ENCODE data around the gene DDX60. TPM values are rescaled to one million over a fixed set of nuclear protein-coding genes. Genes with fewer than 3 reads are reported as not detected.

Gene DDX60
- polyA plus RNA-seq, 1 of the 3 experiments (the other 2 are of a cell fraction), result 2.7 TPM

DNA sequence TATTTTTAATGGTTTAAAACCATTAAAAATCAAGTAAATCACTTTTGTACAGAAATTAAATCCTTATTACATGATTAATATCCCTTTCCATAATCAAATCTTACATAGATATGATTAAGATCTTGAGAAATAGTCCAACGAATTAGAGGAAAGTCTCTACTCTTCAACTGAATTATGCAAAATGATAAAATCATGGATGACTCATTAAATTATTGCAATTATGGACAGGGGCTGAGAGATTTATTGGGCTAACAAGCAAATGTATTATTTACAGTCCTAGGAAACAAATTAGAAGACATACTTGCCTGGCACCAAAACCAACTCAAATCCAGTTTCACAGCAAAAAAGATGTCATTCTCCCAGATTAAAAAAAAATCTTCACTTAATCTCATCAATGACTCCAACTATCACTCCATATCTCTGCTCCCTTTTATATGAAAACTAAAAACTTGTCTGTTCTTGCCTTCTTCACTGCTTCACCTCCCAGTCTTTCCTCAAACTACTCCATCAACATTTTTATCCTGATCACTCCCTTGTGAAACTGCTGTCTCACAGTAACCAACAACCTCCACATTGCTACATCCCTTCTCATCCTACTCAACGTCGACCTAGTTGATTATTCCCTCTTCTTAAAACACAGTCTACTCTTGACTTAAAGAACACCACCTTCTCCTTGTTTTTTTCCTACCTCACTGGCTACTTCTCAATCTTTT lies 18.4 kb upstream of the DDX60 start:
- no peak overlapping the region for H2AFZ ChIP-seq (ENCODE audit: low read depth)
- TF ChIP-seq GATA2 (CRISPR knock-in tag; IDR thresholded peaks at IDR 0.05) (no peak), TAF1 (IDR thresholded peaks at IDR 0.05; ENCODE audit: borderline replicate concordance, low read depth, low read length) (no peak), ELF1 (IDR thresholded peaks at IDR 0.05) (no peak), GABPA (IDR thresholded peaks at IDR 0.05; ENCODE audit: low read depth) (no peak), JUND (IDR thresholded peaks at IDR 0.05) (peak; percentile 66), USF1 (IDR thresholded peaks at IDR 0.05; ENCODE audit: borderline replicate concordance, low read depth) (no peak), NFIC (IDR thresholded peaks at IDR 0.05; ENCODE audit: borderline replicate concordance) (no peak), TEAD4 (IDR thresholded peaks at IDR 0.05; ENCODE audit: borderline replicate concordance, insufficient read depth) (peak; percentile 50; the same call in 1 of the 2 replicates), RFX5 (IDR thresholded peaks at IDR 0.05; ENCODE audit: low read length) (no peak), YY1 (IDR thresholded peaks at IDR 0.05; ENCODE audit: low read depth) (no peak), MEF2A (IDR thresholded peaks at IDR 0.05; ENCODE audit: borderline replicate concordance, low read depth) (no peak), TCF12 (IDR thresholded peaks at IDR 0.05) (peak; percentile 35), FOSL2 (IDR thresholded peaks at IDR 0.05; ENCODE audit: borderline replicate concordance, low read depth) (peak; percentile 21; the same call in 1 of the 2 replicates), RCOR1 (IDR thresholded peaks at IDR 0.05; ENCODE audit: low read length) (no peak), USF2 (IDR thresholded peaks at IDR 0.05; ENCODE audit: borderline replicate concordance, low read depth, low read length) (no peak), MXI1 (IDR thresholded peaks at IDR 0.05; ENCODE audit: low read depth, low read length) (no peak), EP300 (IDR thresholded peaks at IDR 0.05; ENCODE audit: borderline replicate concordance in 1 of 2, low read depth in 1 of 2, low read length in 1 of 2) (peak in 1 of 2 experiments; percentile 35; a peak in 2 of 4 replicates), NRF1 (IDR thresholded peaks at IDR 0.05; ENCODE audit: low read depth, low read length) (no peak), FOXM1 (IDR thresholded peaks at IDR 0.05; ENCODE audit: low read depth) (0 out of 2 replicates have a peak, but pooled peaks have one; percentile 29), SIN3A (IDR thresholded peaks at IDR 0.05; ENCODE audit: borderline replicate concordance, low read depth, low read length) (no peak), RXRA (IDR thresholded peaks at IDR 0.05; ENCODE audit: borderline replicate concordance, low read depth) (no peak), PBX3 (IDR thresholded peaks at IDR 0.05) (peak; percentile 71), SMC3 (IDR thresholded peaks at IDR 0.05; ENCODE audit: low read depth, low read length) (no peak)
- TF ChIP-seq, protein P1, sequence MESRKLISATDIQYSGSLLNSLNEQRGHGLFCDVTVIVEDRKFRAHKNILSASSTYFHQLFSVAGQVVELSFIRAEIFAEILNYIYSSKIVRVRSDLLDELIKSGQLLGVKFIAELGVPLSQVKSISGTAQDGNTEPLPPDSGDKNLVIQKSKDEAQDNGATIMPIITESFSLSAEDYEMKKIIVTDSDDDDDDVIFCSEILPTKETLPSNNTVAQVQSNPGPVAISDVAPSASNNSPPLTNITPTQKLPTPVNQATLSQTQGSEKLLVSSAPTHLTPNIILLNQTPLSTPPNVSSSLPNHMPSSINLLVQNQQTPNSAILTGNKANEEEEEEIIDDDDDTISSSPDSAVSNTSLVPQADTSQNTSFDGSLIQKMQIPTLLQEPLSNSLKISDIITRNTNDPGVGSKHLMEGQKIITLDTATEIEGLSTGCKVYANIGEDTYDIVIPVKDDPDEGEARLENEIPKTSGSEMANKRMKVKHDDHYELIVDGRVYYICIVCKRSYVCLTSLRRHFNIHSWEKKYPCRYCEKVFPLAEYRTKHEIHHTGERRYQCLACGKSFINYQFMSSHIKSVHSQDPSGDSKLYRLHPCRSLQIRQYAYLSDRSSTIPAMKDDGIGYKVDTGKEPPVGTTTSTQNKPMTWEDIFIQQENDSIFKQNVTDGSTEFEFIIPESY (IDR thresholded peaks at IDR 0.05; ENCODE audit: borderline replicate concordance, low read depth), result no peak
- TF ChIP-seq, protein P2, sequence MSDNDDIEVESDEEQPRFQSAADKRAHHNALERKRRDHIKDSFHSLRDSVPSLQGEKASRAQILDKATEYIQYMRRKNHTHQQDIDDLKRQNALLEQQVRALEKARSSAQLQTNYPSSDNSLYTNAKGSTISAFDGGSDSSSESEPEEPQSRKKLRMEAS (IDR thresholded peaks at IDR 0.05; ENCODE audit: low read depth), result no peak
- TF ChIP-seq, protein P3, sequence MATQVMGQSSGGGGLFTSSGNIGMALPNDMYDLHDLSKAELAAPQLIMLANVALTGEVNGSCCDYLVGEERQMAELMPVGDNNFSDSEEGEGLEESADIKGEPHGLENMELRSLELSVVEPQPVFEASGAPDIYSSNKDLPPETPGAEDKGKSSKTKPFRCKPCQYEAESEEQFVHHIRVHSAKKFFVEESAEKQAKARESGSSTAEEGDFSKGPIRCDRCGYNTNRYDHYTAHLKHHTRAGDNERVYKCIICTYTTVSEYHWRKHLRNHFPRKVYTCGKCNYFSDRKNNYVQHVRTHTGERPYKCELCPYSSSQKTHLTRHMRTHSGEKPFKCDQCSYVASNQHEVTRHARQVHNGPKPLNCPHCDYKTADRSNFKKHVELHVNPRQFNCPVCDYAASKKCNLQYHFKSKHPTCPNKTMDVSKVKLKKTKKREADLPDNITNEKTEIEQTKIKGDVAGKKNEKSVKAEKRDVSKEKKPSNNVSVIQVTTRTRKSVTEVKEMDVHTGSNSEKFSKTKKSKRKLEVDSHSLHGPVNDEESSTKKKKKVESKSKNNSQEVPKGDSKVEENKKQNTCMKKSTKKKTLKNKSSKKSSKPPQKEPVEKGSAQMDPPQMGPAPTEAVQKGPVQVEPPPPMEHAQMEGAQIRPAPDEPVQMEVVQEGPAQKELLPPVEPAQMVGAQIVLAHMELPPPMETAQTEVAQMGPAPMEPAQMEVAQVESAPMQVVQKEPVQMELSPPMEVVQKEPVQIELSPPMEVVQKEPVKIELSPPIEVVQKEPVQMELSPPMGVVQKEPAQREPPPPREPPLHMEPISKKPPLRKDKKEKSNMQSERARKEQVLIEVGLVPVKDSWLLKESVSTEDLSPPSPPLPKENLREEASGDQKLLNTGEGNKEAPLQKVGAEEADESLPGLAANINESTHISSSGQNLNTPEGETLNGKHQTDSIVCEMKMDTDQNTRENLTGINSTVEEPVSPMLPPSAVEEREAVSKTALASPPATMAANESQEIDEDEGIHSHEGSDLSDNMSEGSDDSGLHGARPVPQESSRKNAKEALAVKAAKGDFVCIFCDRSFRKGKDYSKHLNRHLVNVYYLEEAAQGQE (IDR thresholded peaks at IDR 0.05; ENCODE audit: low read depth, low read length), result no peak

More for the DNA sequence above, 18.4 kb upstream of the DDX60 start:
- 0 out of 4 replicates have a peak, but pooled peaks cover 0 to 4% of the 10 kb centered on the region in 2 experiments for H3K4me1 ChIP-seq (ENCODE audit: control insufficient read depth in 1 of 2, insufficient read depth in 2 of 2, low read depth in 1 of 2, low read length in 1 of 2)
- no peak overlapping the region for H3K9ac ChIP-seq
- no peaks in the 10 kb centered on the region for H3K9me2 ChIP-seq
- no peaks in the 10 kb centered on the region for H4K20me1 ChIP-seq (ENCODE audit: insufficient read depth)
- no peak overlapping the region for H3K4me2 ChIP-seq
- H3K79me2 ChIP-seq (ENCODE audit: insufficient read depth), result no peaks in the 10 kb centered on the region
- H3F3A ChIP-seq (replicated peaks; ENCODE audit: insufficient read depth), result no peaks in the 10 kb centered on the region
- H3K9me3 ChIP-seq, result no peaks in the 10 kb centered on the region
- WGBS (ENCODE audit: low lambda C conversion rate), result 66% methylated on average over 3 of the region's 3 CpGs
- DNase-seq, result no peak
- H3K27ac ChIP-seq (ENCODE audit: low read depth in 2 of 2, low read length in 1 of 2), result peak overlapping the region in 1 of 2 experiments; percentile 56; a peak in 1 of 4 replicates
- H3K27me3 ChIP-seq (ENCODE audit: insufficient read depth), result no peaks in the 10 kb centered on the region
- ChIA-PET POLR2A (no interaction called here), CTCF (no interaction called here)
- H3K4me3 ChIP-seq (ENCODE audit: low read depth in 2 of 2, low read length in 1 of 2), result no peak overlapping the region
- H3K36me3 ChIP-seq (replicated peaks in 1 of 2; ENCODE audit: control insufficient read depth in 1 of 2, insufficient read depth in 2 of 2, low read length in 1 of 2), result no peaks in the 10 kb centered on the region
